HG03039 (cell line): ENCODE measurements around the gene PYGB.
"Not testable (repeated sequence)": the region's sequence is repeated elsewhere in the genome, so short reads cannot be mapped to it uniquely, and the experiment has no call there.

Experiments used
- ATAC-seq: cut with Tn5 transposase; IDR thresholded peaks from one replicate; pipeline ENCODE4 v1.9.1; 2021; ENCODE audit warnings: mild to moderate bottlenecking, moderate library complexity; ENCODE audit not compliant: unreplicated experiment

PYGB gene

GRCh38 chr20:25309395-25310267 is 61.7 kb downstream of the PYGB start:
- no peak for ATAC-seq

GRCh38 chr20:25310268-25310920 is 62.5 kb downstream of the PYGB start:
- peak; percentile 90 for ATAC-seq

- no peak for ATAC-seq
These were observed 63.2 kb downstream of the PYGB start for GRCh38 chr20:25310921-25311728.

GRCh38 chr20:25312716-25313115 is 64.8 kb downstream of the PYGB start:
- not testable (repeated sequence) for ATAC-seq

GRCh38 chr20:25313593-25313992 is 65.7 kb downstream of the PYGB start:
- no peak for ATAC-seq

- no peak for ATAC-seq
These were observed 66.9 kb downstream of the PYGB start for GRCh38 chr20:25314497-25315417.

GRCh38 chr20:25315418-25316210 is 67.7 kb downstream of the PYGB start:
- ATAC-seq: no peak

GRCh38 chr20:25316506-25317190 is 68.8 kb downstream of the PYGB start:
- ATAC-seq: no peak

- no peak for ATAC-seq
These were observed 69.6 kb downstream of the PYGB start for GRCh38 chr20:25317351-25318075.

- peak; percentile 93 for ATAC-seq
These were observed 70.8 kb downstream of the PYGB start for GRCh38 chr20:25318471-25319240.

- ATAC-seq: peak; percentile 7
These were observed 71.6 kb downstream of the PYGB start for GRCh38 chr20:25319241-25320034.

GRCh38 chr20:25320035-25320800 is 72.3 kb downstream of the PYGB start:
- no peak for ATAC-seq

- no peak for ATAC-seq
These were observed 73.5 kb downstream of the PYGB start for GRCh38 chr20:25321262-25321831.

GRCh38 chr20:25321991-25322390 is 74.1 kb downstream of the PYGB start:
- ATAC-seq: no peak

GRCh38 chr20:25323496-25324246 is 75.8 kb downstream of the PYGB start:
- no peak for ATAC-seq
